GM19099 (cell line): ENCODE results near the gene CYB5R3.

ENCODE experiments used
- POLR2A ChIP-seq: IDR thresholded peaks from 3 replicates; pipeline ENCODE4 v1.6.1; 2011; ENCODE audit warnings: low read depth; ENCODE audit not compliant: insufficient read length; ENCODE audit errors: extremely low read depth

CYB5R3 gene

DNA sequence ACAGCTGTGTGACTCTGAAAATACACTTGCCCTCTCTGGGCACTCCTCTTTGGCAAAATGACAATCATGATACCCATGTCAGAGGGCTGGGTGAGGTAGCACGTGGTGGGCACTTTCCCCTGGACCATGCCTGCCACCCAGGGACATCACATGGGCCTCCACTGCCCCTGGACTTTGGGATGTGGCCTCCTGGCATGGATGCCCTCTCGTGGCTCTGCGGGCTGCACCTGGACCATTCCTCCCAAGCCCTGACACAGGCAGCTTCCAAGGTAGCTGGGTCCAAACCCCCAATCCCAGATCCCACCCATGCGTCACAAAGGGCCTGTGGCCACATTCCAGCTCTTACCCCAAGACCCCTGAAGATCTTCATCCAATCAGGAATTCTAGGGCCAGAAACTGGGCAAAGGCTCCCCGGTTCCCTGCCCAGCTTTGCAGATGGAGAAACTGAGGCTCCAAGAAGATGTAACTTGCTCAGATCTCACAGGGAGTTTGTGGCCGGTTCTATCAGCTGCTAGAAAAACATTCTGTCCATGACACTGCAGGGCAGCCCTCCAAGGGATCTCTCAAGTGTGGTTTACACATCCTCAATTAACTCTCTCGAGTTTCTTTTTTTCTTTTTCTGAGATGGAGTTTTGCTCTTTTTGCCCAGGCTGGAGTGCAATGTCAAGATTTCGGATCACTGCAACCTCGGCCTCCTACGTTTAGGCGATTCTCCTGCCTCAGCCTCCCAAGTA lies 35.4 kb upstream of the CYB5R3 start:
- TF ChIP-seq POLR2A = no peak

DNA sequence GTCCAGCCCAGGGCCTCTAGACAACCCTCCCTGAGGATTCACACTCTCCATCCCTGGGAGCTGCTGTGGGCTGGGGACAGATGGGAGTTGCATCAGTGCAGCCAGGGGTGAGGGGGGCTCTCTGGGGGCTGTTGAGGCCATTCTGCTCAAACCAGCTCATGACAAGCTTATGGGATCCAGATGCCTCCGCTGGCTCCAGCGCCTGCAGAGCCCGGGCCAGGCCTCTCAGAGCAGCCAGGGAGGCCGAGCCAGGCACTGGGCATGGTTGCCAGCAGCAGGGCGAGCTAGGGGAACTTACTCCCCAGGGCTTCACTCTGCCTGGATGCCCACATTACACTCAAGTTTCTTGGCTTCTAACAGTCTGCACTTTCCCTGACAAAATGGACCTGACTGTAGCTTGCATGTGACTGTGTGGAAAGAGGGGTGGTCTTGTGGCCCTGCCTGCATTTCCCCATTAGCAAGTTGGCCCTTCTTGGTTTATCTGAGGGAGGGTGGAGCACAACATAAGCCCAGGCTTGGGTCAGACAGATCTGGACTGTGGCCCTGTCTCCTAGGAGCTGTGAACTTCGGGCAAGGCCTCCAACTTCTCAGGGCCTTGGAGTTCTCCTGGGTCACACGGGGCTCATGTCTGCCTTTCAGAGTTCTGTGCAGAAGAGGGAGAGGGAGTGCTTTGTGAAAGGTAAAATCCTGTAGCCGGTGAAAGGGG lies 34.5 kb upstream of the CYB5R3 start:
- TF ChIP-seq POLR2A = no peak

GRCh38 chr22:42682113-42682851 lies 33.1 kb upstream of the CYB5R3 start:
- TF ChIP-seq POLR2A = no peak

- no peak for TF ChIP-seq POLR2A
These were observed 31.5 kb upstream of the CYB5R3 start for GRCh38 chr22:42680648-42681047.

DNA sequence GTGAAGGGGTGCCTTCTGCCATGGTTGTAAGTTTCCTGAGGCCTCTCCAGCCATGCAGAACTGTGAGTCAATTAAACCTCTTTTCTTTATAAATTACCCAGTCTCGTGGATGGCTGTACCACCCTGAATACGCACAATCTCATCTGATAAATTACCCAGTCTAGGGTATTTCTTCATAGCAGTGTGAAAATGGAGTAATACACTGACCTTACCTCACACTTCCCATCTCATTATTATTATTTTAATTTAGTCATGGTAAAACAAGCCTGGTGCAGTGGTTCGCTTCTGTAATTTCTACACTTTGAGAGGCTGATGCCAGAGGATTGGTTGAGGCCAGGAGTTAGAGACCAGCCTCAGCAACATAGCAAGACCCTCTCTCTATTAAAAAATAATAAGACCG lies 30.5 kb upstream of the CYB5R3 start:
- no peak for TF ChIP-seq POLR2A

- no peak for TF ChIP-seq POLR2A
These were observed 29.7 kb upstream of the CYB5R3 start for GRCh38 chr22:42678894-42679293.

- TF ChIP-seq POLR2A = no peak
These were observed 26.9 kb upstream of the CYB5R3 start for GRCh38 chr22:42676059-42676607.

GRCh38 chr22:42673898-42674401 lies 24.8 kb upstream of the CYB5R3 start:
- no peak for TF ChIP-seq POLR2A

GRCh38 chr22:42670921-42671709 lies 21.9 kb upstream of the CYB5R3 start:
- no peak for TF ChIP-seq POLR2A

DNA sequence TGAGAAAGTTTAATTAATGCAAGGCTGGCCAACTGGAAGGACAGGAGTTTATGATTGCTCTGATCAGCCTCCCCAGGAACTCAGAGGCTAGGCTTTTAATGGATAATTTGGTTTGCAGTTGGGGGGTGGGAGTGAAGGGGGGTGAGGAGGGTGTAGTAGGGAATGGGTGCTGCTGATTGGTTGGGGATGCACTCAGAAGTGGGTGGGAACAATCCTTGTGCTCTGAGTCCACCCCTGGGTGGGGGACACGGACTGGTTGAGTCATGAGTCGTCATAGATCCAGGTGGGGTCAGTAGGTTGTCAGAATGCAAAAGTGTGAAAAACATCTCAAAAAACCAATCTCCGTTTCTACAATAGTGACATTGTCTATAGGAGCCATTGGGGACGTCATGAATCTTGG lies 20.9 kb upstream of the CYB5R3 start:
- no peak for TF ChIP-seq POLR2A

DNA sequence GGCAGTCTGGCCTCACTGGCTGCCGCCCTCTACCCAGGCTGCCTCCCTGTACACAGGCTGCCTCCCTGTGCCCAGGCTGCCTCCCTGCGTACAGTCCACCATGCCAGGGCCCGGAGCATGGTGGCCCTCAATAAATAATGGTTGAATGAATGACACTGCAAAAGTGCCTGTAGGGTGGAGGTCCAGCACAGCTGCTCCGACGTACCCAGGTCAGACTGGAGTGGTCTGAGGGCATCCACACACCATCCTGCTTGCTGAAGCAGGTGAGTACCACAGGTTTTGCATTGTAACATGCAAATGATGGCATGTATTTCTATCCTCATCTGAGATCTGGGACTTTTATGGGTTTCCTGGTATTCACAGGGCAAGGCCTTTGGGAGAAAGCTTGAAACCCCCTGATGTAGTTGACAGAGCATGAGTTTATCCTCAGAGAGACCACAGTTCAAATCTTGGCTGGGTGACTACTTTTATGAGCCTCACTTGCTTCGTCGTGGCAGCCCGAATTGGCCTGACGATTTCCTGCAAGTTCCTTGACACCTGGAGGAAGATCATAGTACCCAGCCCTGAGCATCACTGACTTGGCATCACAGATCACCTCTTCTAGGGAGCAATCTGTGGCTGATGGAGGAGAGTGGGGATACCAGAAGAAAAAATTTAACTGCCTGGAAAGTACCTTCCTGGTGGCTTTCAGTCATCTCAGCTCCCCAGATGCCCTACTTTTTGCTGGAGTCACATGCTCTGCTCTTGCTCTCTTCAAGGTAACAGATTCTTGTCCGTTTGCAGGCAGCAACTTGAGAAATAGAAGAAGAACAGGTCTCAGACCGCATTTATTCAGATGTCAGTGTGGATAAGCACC lies 16.0 kb upstream of the CYB5R3 start:
- TF ChIP-seq POLR2A = peak; percentile 48

DNA sequence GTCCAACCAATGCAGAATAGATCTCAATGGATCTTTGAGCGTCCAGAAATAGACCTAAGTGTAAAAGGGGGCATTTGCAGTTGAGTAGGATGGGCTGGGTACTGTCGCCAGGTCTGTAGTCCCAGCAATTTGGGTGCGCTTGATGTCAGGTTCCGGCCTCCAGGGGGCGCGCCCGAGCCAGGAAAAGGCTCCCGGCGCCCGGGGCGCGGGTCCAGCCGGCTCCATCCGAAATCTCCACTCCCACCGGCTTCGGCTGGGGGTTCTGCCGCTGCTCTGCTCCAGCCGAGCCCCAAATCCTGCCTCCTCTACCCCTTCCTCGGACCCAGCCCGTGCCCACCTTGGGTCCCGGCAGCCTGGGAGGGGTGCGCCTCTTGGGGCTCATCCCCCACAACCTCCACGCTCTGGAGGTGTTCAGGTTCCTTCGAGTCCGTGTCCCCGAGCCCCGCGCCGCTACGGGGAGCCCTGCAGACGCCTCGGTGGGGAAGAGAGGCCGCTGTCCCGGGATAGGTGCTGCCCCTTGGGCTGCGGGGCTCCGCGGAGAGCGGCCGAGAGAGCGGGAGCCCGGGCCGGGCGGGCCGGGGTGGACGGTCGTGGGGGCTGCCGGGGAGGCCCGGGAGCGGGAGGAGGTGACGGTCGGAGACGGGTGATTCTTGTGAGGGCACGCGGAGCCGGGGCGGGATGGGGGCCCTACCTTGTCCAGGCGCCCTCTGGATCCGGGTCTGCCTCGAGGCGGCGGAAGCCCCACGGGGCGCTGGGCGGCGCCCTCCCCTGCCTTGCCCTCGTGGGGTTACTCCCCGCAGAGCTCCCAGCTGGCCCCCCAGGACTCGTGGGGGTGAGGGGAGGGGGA lies 13.0 kb upstream of the CYB5R3 start:
- peak; percentile 60 for TF ChIP-seq POLR2A

- TF ChIP-seq POLR2A = no peak
These were observed 7.4 kb upstream of the CYB5R3 start for GRCh38 chr22:42656578-42656977.
